ENCODE data around the gene CXCR3.
"Not testable (repeated sequence)": the region's sequence is repeated elsewhere in the genome, so short reads cannot be mapped to it uniquely, and the experiment has no call there.

Gene CXCR3

GRCh38 chrX:71611736-71612135 lies 6.6 kb downstream of the CXCR3 start:
- DNase-seq (ENCODE audit: low read depth in 2 of 2), result not testable (repeated sequence)

- no peak for DNase-seq (ENCODE audit: low read depth in 2 of 2)
These were observed 9.1 kb downstream of the CXCR3 start for GRCh38 chrX:71609095-71609750.

GRCh38 chrX:71607488-71607887 lies 10.8 kb downstream of the CXCR3 start:
- DNase-seq (ENCODE audit: low read depth in 2 of 2), result no peak

- DNase-seq (ENCODE audit: low read depth in 2 of 2), result no peak
These were observed 11.6 kb downstream of the CXCR3 start for GRCh38 chrX:71606536-71607216.

GRCh38 chrX:71604796-71605568 lies 13.3 kb downstream of the CXCR3 start:
- DNase-seq (ENCODE audit: low read depth in 2 of 2), result no peak

DNA sequence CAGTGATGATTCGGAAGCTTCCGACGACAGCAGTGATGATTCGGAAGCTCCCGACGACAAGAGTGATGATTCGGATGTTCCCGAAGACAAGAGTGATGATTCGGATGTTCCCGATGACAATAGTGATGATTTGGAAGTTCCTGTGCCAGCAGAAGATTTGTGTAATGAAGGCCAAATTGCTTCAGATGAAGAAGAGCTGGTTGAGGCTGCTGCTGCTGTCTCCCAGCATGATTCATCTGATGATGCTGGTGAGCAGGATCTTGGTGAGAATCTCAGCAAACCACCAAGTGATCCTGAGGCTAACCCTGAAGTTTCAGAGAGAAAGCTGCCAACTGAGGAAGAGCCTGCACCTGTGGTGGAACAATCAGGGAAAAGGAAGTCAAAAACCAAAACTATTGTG lies 14.2 kb downstream of the CXCR3 start:
- no peak for DNase-seq (ENCODE audit: low read depth in 2 of 2)

- no peak for DNase-seq (ENCODE audit: low read depth in 2 of 2)
These were observed 14.7 kb downstream of the CXCR3 start for GRCh38 chrX:71603618-71604017.

- DNase-seq (ENCODE audit: low read depth in 2 of 2), result no peak
These were observed 18.3 kb downstream of the CXCR3 start for GRCh38 chrX:71599965-71600364.

DNA sequence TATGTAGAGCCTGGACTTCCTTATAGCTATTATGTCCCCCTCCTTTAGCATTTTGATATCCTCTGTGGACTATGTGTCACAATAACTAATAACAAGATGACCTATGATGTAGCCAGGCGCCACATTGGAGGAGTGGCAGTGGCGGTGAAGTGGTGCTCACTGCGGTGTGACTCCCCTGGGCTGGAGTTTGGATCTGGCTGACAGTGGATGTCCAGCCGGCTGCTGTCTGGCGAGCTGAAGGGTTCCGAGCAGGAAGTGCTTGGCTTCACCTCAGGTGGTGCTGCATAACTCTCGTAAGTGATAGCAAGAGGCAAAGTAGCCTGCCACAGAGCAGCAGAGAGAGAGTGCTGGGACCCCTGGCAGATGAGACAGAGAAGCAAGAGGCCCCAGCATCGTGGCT lies 25.1 kb downstream of the CXCR3 start:
- not testable (repeated sequence) for DNase-seq (ENCODE audit: low read depth in 2 of 2)

DNA sequence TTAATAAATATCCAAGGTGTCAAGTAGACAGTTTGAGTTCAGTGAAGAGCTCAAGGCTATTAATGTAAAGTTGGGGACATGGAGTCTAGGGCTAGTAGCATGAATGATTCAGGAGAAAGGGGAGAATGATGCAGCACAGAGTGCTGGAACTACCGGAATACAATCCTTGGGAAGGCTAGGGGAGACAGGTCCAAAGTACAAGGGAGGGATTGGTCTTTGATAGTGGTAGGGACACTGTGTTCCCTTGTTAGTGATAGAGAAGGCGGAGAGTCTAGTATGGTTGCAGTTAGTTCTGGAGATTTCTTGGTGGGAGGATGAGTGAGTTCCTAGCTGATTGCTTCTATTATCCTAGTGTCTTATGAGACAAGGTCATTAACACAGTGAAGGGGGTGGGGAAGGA lies 31.4 kb downstream of the CXCR3 start:
- no peak for DNase-seq (ENCODE audit: low read depth in 2 of 2)

- DNase-seq (ENCODE audit: low read depth in 2 of 2), result no peak
These were observed 37.1 kb downstream of the CXCR3 start for GRCh38 chrX:71581210-71581609.

DNA sequence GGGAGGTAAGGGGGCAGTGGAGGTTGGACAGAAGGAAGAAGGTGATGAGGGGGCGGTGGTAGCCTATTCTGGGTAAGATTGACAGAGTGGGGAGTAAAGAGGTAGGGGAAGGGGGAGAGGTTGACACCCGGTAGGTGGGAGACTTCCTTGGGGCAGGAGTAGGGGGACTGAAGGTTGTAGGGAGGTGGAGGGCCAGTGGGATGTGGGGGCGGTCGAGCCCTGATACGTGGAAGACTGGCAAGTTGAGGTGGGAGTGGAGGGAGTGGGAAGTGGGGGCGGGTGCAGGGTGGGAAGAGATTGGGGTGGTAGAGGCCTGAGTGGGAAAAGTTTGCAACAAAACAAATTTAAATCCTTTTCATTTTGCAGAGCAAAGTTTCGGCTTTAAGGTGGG lies 38.3 kb downstream of the CXCR3 start:
- DNase-seq (ENCODE audit: low read depth in 2 of 2), result no peak

DNA sequence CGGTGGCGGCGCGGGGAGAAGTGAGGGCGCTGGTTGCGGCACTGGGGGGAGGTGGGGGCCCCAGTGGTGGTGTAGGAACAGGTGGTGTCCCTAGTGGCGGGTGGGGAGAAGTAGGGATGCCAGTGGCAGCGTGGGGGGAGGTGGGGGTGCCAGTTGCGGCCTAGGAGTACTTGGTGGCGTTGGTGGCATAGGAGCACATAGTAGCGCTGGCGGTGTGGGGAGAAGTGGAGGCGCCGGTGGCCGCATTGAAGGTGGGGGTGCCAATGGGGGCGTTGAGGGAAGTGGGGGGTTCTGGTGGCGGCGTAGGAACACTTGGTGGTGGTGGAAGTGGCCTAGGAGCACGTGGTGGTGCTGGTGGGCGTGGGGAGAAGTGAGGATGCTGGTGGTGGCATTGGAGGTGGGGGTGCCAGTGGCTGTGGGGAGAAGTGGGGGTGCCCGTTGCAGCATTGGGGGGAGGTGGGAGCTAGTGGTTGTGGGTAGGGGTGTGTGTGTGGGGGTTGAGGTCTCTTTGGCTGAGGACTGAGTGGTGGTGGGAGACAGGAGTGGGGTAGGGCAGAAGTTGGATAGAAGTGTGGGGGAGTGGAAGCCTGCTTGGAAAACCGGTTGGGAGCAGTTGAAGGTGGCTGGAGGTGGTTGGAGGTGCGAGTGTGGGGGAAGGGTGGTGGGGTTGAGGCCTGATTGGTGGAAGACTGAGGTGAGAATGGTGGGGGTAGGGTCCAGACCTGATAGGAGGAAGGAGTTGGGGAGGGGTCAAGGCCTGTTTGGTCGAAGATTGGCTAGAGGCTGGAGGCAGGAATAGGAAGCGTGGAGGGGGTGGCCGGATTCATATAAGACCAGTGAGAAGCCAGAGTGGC lies 38.9 kb downstream of the CXCR3 start:
- no peak for DNase-seq (ENCODE audit: low read depth in 2 of 2)

- DNase-seq (ENCODE audit: low read depth in 2 of 2), result no peak
These were observed 39.8 kb downstream of the CXCR3 start, which contains the start of gene GCNA for GRCh38 chrX:71578253-71579135. Gene GCNA (plus strand): TSS chrX:71578437. CDS start chrX:71580822, 2,385 bp downstream.

DNA sequence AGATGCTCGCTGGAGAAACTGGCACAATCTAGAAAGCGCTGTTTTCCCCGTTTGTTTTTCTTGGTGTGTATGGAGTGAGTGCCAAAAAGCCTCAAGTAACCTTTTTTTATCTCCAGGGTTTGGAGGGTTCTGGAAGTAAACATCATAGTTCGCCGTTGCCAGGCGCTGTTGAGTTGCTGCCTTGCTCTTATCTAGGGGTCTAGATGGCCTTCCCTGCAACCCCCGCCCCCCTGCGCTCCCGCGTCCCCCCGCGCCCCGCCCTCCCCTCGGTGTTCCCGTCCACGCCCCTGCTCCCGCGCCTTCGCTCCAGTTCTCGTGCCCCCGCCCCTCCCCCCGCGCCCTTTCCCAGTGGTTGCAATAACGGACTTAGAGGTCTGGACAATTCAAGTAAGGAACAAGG lies 40.6 kb downstream of the CXCR3 start:
- DNase-seq (ENCODE audit: low read depth in 2 of 2), result no peak

DNA sequence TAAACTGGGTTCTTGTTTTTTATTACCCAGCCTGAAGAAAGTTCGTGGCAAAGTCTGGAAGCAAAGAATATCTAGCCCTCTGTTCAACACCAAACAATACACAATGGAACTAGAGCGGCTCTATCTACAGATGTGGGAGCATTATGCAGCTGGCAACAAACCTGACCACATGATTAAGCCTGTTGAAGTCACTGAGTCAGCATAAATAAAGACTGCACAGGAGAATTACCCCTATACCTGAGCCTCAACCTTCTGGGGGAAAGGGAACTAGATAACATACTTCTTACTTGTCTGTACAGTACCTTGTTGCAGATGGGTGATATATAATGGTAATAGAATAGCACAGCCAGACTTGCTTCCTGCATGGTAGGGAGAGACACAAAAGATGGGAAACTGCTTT lies 44.7 kb downstream of the CXCR3 start:
- DNase-seq (ENCODE audit: low read depth in 2 of 2), result no peak

DNA sequence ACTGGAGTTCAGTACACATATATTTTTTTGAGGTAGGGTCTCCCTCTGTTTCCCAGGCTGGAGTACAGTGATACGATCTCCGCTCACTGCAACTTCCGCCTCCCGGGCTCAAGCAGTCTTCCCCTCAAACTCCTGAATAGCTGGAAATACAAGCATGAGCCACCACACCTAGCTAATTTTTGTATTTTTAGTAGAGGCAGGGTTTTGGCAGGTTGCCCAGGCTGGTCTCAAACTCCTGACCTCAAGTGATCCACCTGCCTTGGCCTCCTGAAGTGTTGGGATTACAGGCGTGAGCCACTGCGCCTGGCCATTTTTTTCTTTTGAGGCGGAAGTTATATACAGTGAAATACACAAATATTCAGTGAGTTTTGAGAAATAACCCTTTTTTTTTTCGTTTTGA lies 46.9 kb downstream of the CXCR3 start:
- not testable (repeated sequence) for DNase-seq (ENCODE audit: low read depth in 2 of 2)
